K562 (cell line): Measurements from ENCODE around the gene GIT2. TPM values are rescaled to one million over a fixed set of nuclear protein-coding genes. Genes with fewer than 3 reads are reported as not detected.

ENCODE experiments used
- CBFB ChIP-seq: sonication (generic); formaldehyde crosslinking; IDR thresholded peaks from 2 replicates; pipeline ENCODE4 v1.4.0; 2020; ENCODE audit warnings: mild to moderate bottlenecking, missing genetic modification reagents
- DDX20 ChIP-seq: fragments of 450-650 bp; IDR thresholded peaks from 2 replicates; pipeline ENCODE4 v1.6.1; 2016; ENCODE audit warnings: missing genetic modification characterization, low read depth, mild to moderate bottlenecking, missing compliant biosample characterization, moderate library complexity
- DNMT1 ChIP-seq: fragments of 450-650 bp; IDR thresholded peaks from 2 replicates; pipeline ENCODE4 v1.6.1; 2016; ENCODE audit warnings: antibody characterized with exemption, mild to moderate bottlenecking
- ETS2 ChIP-seq: IDR thresholded peaks from 2 replicates; pipeline ENCODE4 v1.6.1; 2016; ENCODE audit warnings: borderline replicate concordance, missing genetic modification characterization, mild to moderate bottlenecking, moderate library complexity, missing compliant biosample characterization; ENCODE audit not compliant: poor library complexity, severe bottlenecking
- GABPB1 ChIP-seq: sonication (generic); formaldehyde crosslinking; IDR thresholded peaks from 2 replicates; pipeline ENCODE4 v1.8.0; 2022; ENCODE audit warnings: mild to moderate bottlenecking, missing genetic modification reagents
- HDGF ChIP-seq: fragments of 450-650 bp; IDR thresholded peaks from 2 replicates; pipeline ENCODE4 v1.6.1; 2016
- KLF10 ChIP-seq: fragments of 250-450 bp; sonication (Bioruptor Pico); IDR thresholded peaks from 2 replicates; pipeline ENCODE4 v1.6.1; 2021; ENCODE audit warnings: matching md5 sums
- MAFG ChIP-seq: fragments of 450-650 bp; conservative IDR thresholded peaks from 2 replicates; pipeline ENCODE4 v1.6.1; 2016; ENCODE audit warnings: missing genetic modification characterization, missing compliant biosample characterization
- MECOM ChIP-seq: fragments of 250-450 bp; sonication (Bioruptor Pico); IDR thresholded peaks from 2 replicates; pipeline ENCODE4 v1.8.0; 2022; ENCODE audit warnings: inconsistent platforms
- MYBL2 ChIP-seq, 2 experiments: fragments of 450-650 bp in 1 of 2; sonication (generic) in 1 of 2; formaldehyde crosslinking in 1 of 2; IDR thresholded peaks; 2 replicates each; pipeline versions ENCODE4 v1.6.1 to v1.8.1; 2017 to 2022; ENCODE audit warnings: borderline replicate concordance in 1 of 2, inconsistent platforms in 1 of 2, low read depth in 1 of 2, mild to moderate bottlenecking in 1 of 2, missing genetic modification reagents in 1 of 2, moderate library complexity in 1 of 2
- NFXL1 ChIP-seq: fragments of 450-650 bp; formaldehyde crosslinking; IDR thresholded peaks from 2 replicates; pipeline ENCODE4 v1.4.0; 2021; ENCODE audit warnings: mild to moderate bottlenecking
- RFX5 ChIP-seq: IDR thresholded peaks from 2 replicates; pipeline ENCODE4 v1.6.1; 2011; ENCODE audit warnings: low read depth, mild to moderate bottlenecking, improper control_type of control experiment, low read length
- SIX5 ChIP-seq, 2 experiments: IDR thresholded peaks; 2 replicates each; pipeline ENCODE4 v1.6.1; 2011; ENCODE audit warnings: low read length in 2 of 2, borderline replicate concordance in 1 of 2, low read depth in 1 of 2, mild to moderate bottlenecking in 1 of 2, moderate library complexity in 1 of 2; ENCODE audit not compliant: insufficient read depth in 1 of 2
- SRSF9 ChIP-seq: fragments of 200-400 bp; formaldehyde crosslinking; IDR thresholded peaks from 2 replicates; pipeline ENCODE4 v1.6.1; 2017; ENCODE audit warnings: low read depth, low read length, borderline replicate concordance
- TCF7L2 ChIP-seq: fragments of 150-350 bp; IDR thresholded peaks from 2 replicates; pipeline ENCODE4 v1.6.1; 2016; ENCODE audit warnings: low read depth, mild to moderate bottlenecking, low read length, moderate library complexity
- U2AF1 ChIP-seq: fragments of 200-400 bp; formaldehyde crosslinking; optimal IDR thresholded peaks from 2 replicates; pipeline ENCODE3; 2017; ENCODE audit warnings: mild to moderate bottlenecking, low read depth, low read length, moderate library complexity
- ZBED1 ChIP-seq: IDR thresholded peaks from 2 replicates; pipeline ENCODE4 v1.6.1; 2014
- ZMIZ1 ChIP-seq, 2 experiments: fragments of 150-350 bp in 1 of 2; IDR thresholded peaks; 2 replicates each; pipeline ENCODE4 v1.6.1; 2012 to 2016; ENCODE audit warnings: low read depth in 2 of 2, low read length in 2 of 2, mild to moderate bottlenecking in 1 of 2, moderate library complexity in 1 of 2
- ZNF140 ChIP-seq: fragments of 250-450 bp; sonication (Bioruptor Pico); IDR thresholded peaks from 2 replicates; pipeline ENCODE4 v1.8.0; 2021; ENCODE audit warnings: moderate library complexity, mild to moderate bottlenecking, inconsistent platforms
- ZNF311 ChIP-seq: fragments of 250-450 bp; sonication (Bioruptor Pico); IDR thresholded peaks from 2 replicates; pipeline ENCODE4 v1.4.0; 2020; ENCODE audit warnings: mild to moderate bottlenecking, moderate library complexity
- ZNF444 ChIP-seq: fragments of 250-450 bp; sonication (Bioruptor Pico); IDR thresholded peaks from 2 replicates; pipeline ENCODE4 v1.4.0; 2020; ENCODE audit warnings: mild to moderate bottlenecking, moderate library complexity
- ZNF584 ChIP-seq: fragments of 200-800 bp; sonication (Bioruptor generic); IDR thresholded peaks from 2 replicates; pipeline ENCODE4 v1.6.1; 2016; ENCODE audit warnings: low read depth, mild to moderate bottlenecking, missing genetic modification characterization, missing compliant biosample characterization
- ZNF639 ChIP-seq, 2 experiments: fragments of 200-800 bp in 1 of 2; sonication (Bioruptor generic) in 1 of 2; sonication (generic) in 1 of 2; formaldehyde crosslinking in 1 of 2; IDR thresholded peaks in 1 of 2; conservative IDR thresholded peaks in 1 of 2; 2 replicates each; pipeline versions ENCODE4 v1.5.0 to v1.6.1; 2016 to 2020; ENCODE audit warnings: missing compliant biosample characterization in 1 of 2, missing genetic modification characterization in 1 of 2, missing genetic modification reagents in 1 of 2
- polyA plus RNA-seq, 8 experiments: library from polyadenylated mRNA; depleted of rRNA in 4 of 8; stranded (reverse) in 5 of 8; unstranded in 3 of 8; fragments of >200 nt; fragmentation: Nextera tagmentation in 2 of 8; fragmentation: Illumina TruSeq in 1 of 8; extraction: Ambion mirVana in 2 of 8; extraction: Trizol in 1 of 8; gene quantifications; 2 replicates each; pipeline versions ENCODE4 v1.2.1 to v1.2.3, GENCODE V29; 2011 to 2014; ENCODE audit warnings: inconsistent platforms in 1 of 8, missing spikeins in 1 of 8
- total RNA-seq, 7 experiments: library from RNA; depleted of rRNA in 6 of 7; stranded (reverse); fragments of >200 nt in 6 of 7; fragmentation: Illumina TruSeq in 2 of 7; extraction: Trizol in 2 of 7; gene quantifications; 2 replicates each; pipeline versions ENCODE4 v1.2.1 to v1.2.3, GENCODE V29; 2011 to 2021; ENCODE audit warnings: low replicate concordance in 1 of 7

Gene GIT2
- total and polyA plus RNA-seq, 9 of the 15 experiments (the other 6 are each of a cell fraction or from before 2014, with no cell fraction given) = 4.0 to 30.4 (median 23.5) TPM

- no peak; a peak in 1 of 4 replicates for TF ChIP-seq ZMIZ1 (IDR thresholded peaks at IDR 0.05; ENCODE audit: low read depth in 2 of 2, low read length in 2 of 2)
- TF ChIP-seq ZNF639 (CRISPR knock-in tag; conservative IDR thresholded peaks at IDR 0.05 in 1 of 2, IDR thresholded peaks at IDR 0.05 in 1 of 2) = peak in 1 of 2 experiments; percentile 96; a peak in 2 of 4 replicates
- no peak for TF ChIP-seq MYBL2 (IDR thresholded peaks at IDR 0.05; ENCODE audit: low read depth)
- TF ChIP-seq MYBL2 (CRISPR knock-in tag; IDR thresholded peaks at IDR 0.05; ENCODE audit: borderline replicate concordance) = no peak
- peak; percentile 35; the same call in 1 of the 2 replicates for TF ChIP-seq GABPB1 (CRISPR knock-in tag)
- TF ChIP-seq MAFG (tag) = no peak
- no peak for TF ChIP-seq DDX20 (tag)
- no peak for TF ChIP-seq SRSF9
- TF ChIP-seq ZNF311 (CRISPR knock-in tag) = no peak
- TF ChIP-seq ZNF140 = no peak
- TF ChIP-seq DNMT1 = no peak
- TF ChIP-seq HDGF = no peak
- TF ChIP-seq U2AF1 = no peak
- no peak for TF ChIP-seq KLF10 (CRISPR knock-in tag)
- TF ChIP-seq ZNF584 (CRISPR knock-in tag) = no peak
- TF ChIP-seq RFX5 = no peak
- peak; percentile 35 for TF ChIP-seq CBFB (CRISPR knock-in tag)
- TF ChIP-seq ZNF444 (CRISPR knock-in tag) = no peak
- no peak for TF ChIP-seq SIX5 (IDR thresholded peaks at IDR 0.05; ENCODE audit: borderline replicate concordance in 1 of 2, insufficient read depth in 1 of 2, low read depth in 1 of 2, low read length in 2 of 2)
- TF ChIP-seq TCF7L2 = no peak
- no peak for TF ChIP-seq ZBED1
- no peak for TF ChIP-seq MECOM (CRISPR knock-in tag)
- TF ChIP-seq NFXL1 (CRISPR knock-in tag) = no peak
- TF ChIP-seq ETS2 (tag) = no peak
Measured at GRCh38 chr12:109899783-109900751, 96.1 kb downstream of the GIT2 start, which contains the start of gene TCHP (continued).
